HepG2 (cell line): ENCODE results near the gene ARPP19. TPM values are rescaled to one million over a fixed set of nuclear protein-coding genes. Genes with fewer than 3 reads are reported as not detected.
A peak's percentile ranks its signal among the peaks of the same experiment; 100 is the strongest.

Experiments
- ATAC-seq: fragments of 200-7000 bp; cut with Tn5 transposase; 3 replicates; pipeline ENCODE4 v1.9.1; 2020; ENCODE audit warnings: mild to moderate bottlenecking, moderate library complexity
- BruUV-seq: library from RNA; stranded (reverse); fragments of 400-500 nt; replicated peaks from 2 replicates; lab custom pipeline; 2021; lab: Mats Ljungman, UMichigan
- CTCF ChIA-PET: fragments of 300-600 bp; formaldehyde crosslinking; extraction: SDS; loops from one replicate; lab custom pipeline; 2021; ENCODE audit warnings: low total read pairs, inconsistent platforms, low intra/inter-chr PET ratio; lab: Yijun Ruan, JAX
- POLR2A ChIA-PET: fragments of 350-600 bp; sonication (Branson Sonifier 250); formaldehyde crosslinking; loops from one replicate; lab custom pipeline; 2020; ENCODE audit warnings: antibody characterized with exemption, inconsistent platforms; lab: Yijun Ruan, JAX
- DNase-seq: peaks from one replicate; pipeline ENCODE4 v3.0.0-alpha.2; 2015; ENCODE audit warnings: low spot score
- FAIRE-seq: peaks from 3 replicates; lab custom pipeline; 2011; peaks lifted over from hg19 to GRCh38; lab: Jason Lieb, UNC
- H2AFZ ChIP-seq: one replicate; pipeline ENCODE4 v1.6.1; 2011; ENCODE audit warnings: low read length, inconsistent platforms
- H3K27ac ChIP-seq: fragments of 300-600 bp; 3 replicates; pipeline ENCODE4 v1.8.0; 2011; ENCODE audit warnings: mixed run types, mild to moderate bottlenecking, mixed read lengths, low read length, inconsistent platforms; ENCODE audit not compliant: insufficient read depth; ENCODE audit errors: extremely low read length
- H3K27me3 ChIP-seq, 2 experiments: fragments of 200-600 bp in 1 of 2; 2 replicates in 1 of 2; 3 replicates in 1 of 2; pipeline versions ENCODE4 v1.6.0 to v1.8.0; 2011; ENCODE audit warnings: low read length in 2 of 2, mild to moderate bottlenecking in 2 of 2, moderate library complexity in 2 of 2, inconsistent platforms in 1 of 2; ENCODE audit not compliant: insufficient read depth in 2 of 2, control insufficient read depth in 1 of 2
- H3K36me3 ChIP-seq, 2 experiments: fragments of 200-600 bp in 1 of 2; replicated peaks in 1 of 2; 2 replicates in 1 of 2; 3 replicates in 1 of 2; pipeline versions ENCODE4 v1.5.1 to v1.8.0; 2011; ENCODE audit warnings: low read length in 2 of 2, inconsistent platforms in 1 of 2; ENCODE audit not compliant: insufficient read depth in 2 of 2, control insufficient read depth in 1 of 2
- H3K4me1 ChIP-seq: 2 replicates; pipeline ENCODE4 v1.5.1; 2012; ENCODE audit warnings: low read length, inconsistent platforms; ENCODE audit not compliant: insufficient read depth
- H3K4me2 ChIP-seq: 2 replicates; pipeline ENCODE4 v1.6.0; 2011; ENCODE audit warnings: low read depth, low read length, inconsistent platforms
- H3K4me3 ChIP-seq, 3 experiments: fragments of 200-600 bp in 1 of 3; sonication (generic), shearing (Covaris generic) in 1 of 3; replicated peaks in 1 of 3; 2 replicates each; pipeline ENCODE4 v1.5.1; 2011 to 2016; ENCODE audit warnings: low read length in 3 of 3, inconsistent platforms in 2 of 3, low read depth in 2 of 3, mild to moderate bottlenecking in 2 of 3, control low read depth in 1 of 3, mixed read lengths in 1 of 3; ENCODE audit not compliant: insufficient read depth in 1 of 3
- H3K79me2 ChIP-seq: one replicate; pipeline ENCODE4 v1.6.1; 2011; ENCODE audit warnings: low read length, inconsistent platforms; ENCODE audit not compliant: insufficient read depth
- H3K9ac ChIP-seq: 2 replicates; pipeline ENCODE4 v1.6.0; 2011; ENCODE audit warnings: mild to moderate bottlenecking, low read depth, low read length, inconsistent platforms; ENCODE audit not compliant: insufficient read depth
- H3K9me3 ChIP-seq: 2 replicates; pipeline ENCODE4 v1.5.1; 2012; ENCODE audit warnings: mild to moderate bottlenecking, low read length
- H4K20me1 ChIP-seq: 2 replicates; pipeline ENCODE4 v1.6.0; 2011; ENCODE audit warnings: inconsistent platforms, mild to moderate bottlenecking, low read length, moderate library complexity; ENCODE audit not compliant: insufficient read depth
- ETS1 ChIP-seq: sonication (generic); formaldehyde crosslinking; IDR thresholded peaks from 2 replicates; pipeline ENCODE4 v1.4.0; 2020; ENCODE audit warnings: missing genetic modification reagents
- KDM3A ChIP-seq: IDR thresholded peaks from 2 replicates; pipeline ENCODE4 v1.6.1; 2018; ENCODE audit warnings: low read depth, missing compliant biosample characterization
- KLF11 ChIP-seq: IDR thresholded peaks from 2 replicates; pipeline ENCODE4 v1.6.1; 2016; ENCODE audit warnings: missing compliant biosample characterization
- PRDM4 ChIP-seq: sonication (generic); formaldehyde crosslinking; IDR thresholded peaks from 2 replicates; pipeline ENCODE4 v1.9.0; 2021; ENCODE audit warnings: missing genetic modification reagents, borderline replicate concordance
- RXRB ChIP-seq: IDR thresholded peaks from 2 replicates; pipeline ENCODE4 v1.6.1; 2016; ENCODE audit warnings: borderline replicate concordance, missing genetic modification reagents, missing compliant biosample characterization
- SALL1 ChIP-seq: sonication (generic); formaldehyde crosslinking; IDR thresholded peaks from 2 replicates; pipeline ENCODE4 v1.8.0; 2022; ENCODE audit warnings: mild to moderate bottlenecking, missing genetic modification reagents
- SKI ChIP-seq: fragments of 450-650 bp; IDR thresholded peaks from one replicate; pipeline ENCODE4 v1.6.1; 2018; ENCODE audit warnings: mild to moderate bottlenecking; ENCODE audit not compliant: partially characterized antibody
- ZFY ChIP-seq: sonication (generic); formaldehyde crosslinking; IDR thresholded peaks from 2 replicates; pipeline ENCODE4 v1.4.0; 2020; ENCODE audit warnings: missing genetic modification reagents
- ZNF17 ChIP-seq: sonication (generic); formaldehyde crosslinking; IDR thresholded peaks from 2 replicates; pipeline ENCODE4 v1.5.0; 2020; ENCODE audit warnings: mild to moderate bottlenecking, missing genetic modification reagents
- ZNF224 ChIP-seq: sonication (generic); formaldehyde crosslinking; IDR thresholded peaks from 2 replicates; pipeline ENCODE4 v1.5.0; 2020; ENCODE audit warnings: mild to moderate bottlenecking, missing genetic modification reagents
- ZNF430 ChIP-seq: sonication (generic); formaldehyde crosslinking; IDR thresholded peaks from 2 replicates; pipeline ENCODE4 v1.9.0; 2021; ENCODE audit warnings: mild to moderate bottlenecking, missing genetic modification reagents
- ZNF670 ChIP-seq: sonication (generic); formaldehyde crosslinking; IDR thresholded peaks from 2 replicates; pipeline ENCODE4 v1.8.0; 2022; ENCODE audit warnings: mild to moderate bottlenecking, missing genetic modification reagents, borderline replicate concordance
- ZNF776 ChIP-seq: sonication (generic); formaldehyde crosslinking; IDR thresholded peaks from 2 replicates; pipeline ENCODE4 v1.4.0; 2020; ENCODE audit warnings: mild to moderate bottlenecking, missing genetic modification reagents
- ZNF850 ChIP-seq: sonication (generic); formaldehyde crosslinking; conservative IDR thresholded peaks from 2 replicates; pipeline ENCODE4 v1.9.0; 2021; ENCODE audit warnings: mild to moderate bottlenecking, missing genetic modification reagents
- WGBS: methylation state at CpG from one replicate; pipeline ENCODE4 v1.1.6; 2017; ENCODE audit warnings: low lambda C conversion rate; 5-methylcytosine and 5-hydroxymethylcytosine counted together
- in situ Hi-C: cut with HindIII; loops from 2 replicates; pipeline ENCODE4 v1.10.0; 2017; ENCODE audit warnings: low pct_unique_long_range_greater_than_20kb; ENCODE audit not compliant: extremely low pct_ligation_motif_present
- intact Hi-C: fragments of 100-400 bp; cut with micrococcal nuclease; formaldehyde crosslinking; loops from one replicate; pipeline ENCODE4 v1.10.0; 2022; ENCODE audit not compliant: unreplicated experiment
- polyA plus RNA-seq, 8 experiments: library from polyadenylated mRNA; depleted of rRNA in 3 of 8; stranded (reverse) in 7 of 8; unstranded in 1 of 8; fragments of >200 nt; fragmentation: Illumina TruSeq in 4 of 8; extraction: Trizol in 4 of 8; gene quantifications; 2 replicates each; pipeline versions ENCODE4 v1.2.1 to v1.2.3, GENCODE V29; 2011 to 2016; ENCODE audit warnings: low read depth in 4 of 8, missing spikeins in 1 of 8, mixed read lengths in 1 of 8; ENCODE audit not compliant: insufficient read depth in 1 of 8
- total RNA-seq, 5 experiments: library from RNA; depleted of rRNA; stranded (reverse); fragments of >200 nt; fragmentation: Illumina TruSeq; extraction: Trizol; gene quantifications; 2 replicates each; pipeline ENCODE4 v1.2.3, GENCODE V29; 2016; ENCODE audit warnings: low read depth in 1 of 5
- TF ChIP-seq, protein P1 (sequence below): IDR thresholded peaks from 2 replicates; pipeline ENCODE4 v1.4.0; 2020; ENCODE audit warnings: mild to moderate bottlenecking, missing genetic modification reagents
- TF ChIP-seq, protein P2 (sequence below): sonication (generic); formaldehyde crosslinking; IDR thresholded peaks from 2 replicates; pipeline ENCODE4 v1.5.0; 2020; ENCODE audit warnings: mild to moderate bottlenecking, missing genetic modification reagents

ARPP19 gene
- total and polyA plus RNA-seq, 2 of the 13 experiments (the other 11 are each of a cell fraction or from before 2014, with no cell fraction given): 70.8 to 123 TPM

GRCh38 chr15:52537459-52537858 is 31.4 kb downstream of the ARPP19 start:
- H3K27ac ChIP-seq: no peak overlapping the region
- DNase-seq (no peak), FAIRE-seq (no peak), ATAC-seq (peak; percentile 76)
- ChIA-PET POLR2A (no interaction called here), CTCF (no interaction called here)
- H3K4me1 ChIP-seq: 0 out of 2 replicates have a peak, but pooled peaks cover 10% of the 10 kb centered on the region
- peak overlapping the region; percentile 25 for H3K4me2 ChIP-seq
- in situ Hi-C loops: no loop called here
- peaks cover 12% of the 10 kb centered on the region for H3K9me3 ChIP-seq
- 14% methylated on average over 8 of the region's 8 CpGs for WGBS
- H3K79me2 ChIP-seq: no peaks in the 10 kb centered on the region
- H3K9ac ChIP-seq: no peak overlapping the region
- no peak overlapping the region for H3K4me3 ChIP-seq
- H3K27me3 ChIP-seq: no peaks in the 10 kb centered on the region; a peak in 1 of 5 replicates
- intact Hi-C loops: no loop called here
- H3K36me3 ChIP-seq: no peaks in the 10 kb centered on the region
- no peak overlapping the region for H2AFZ ChIP-seq
- no TSS peak for BruUV-seq
- H4K20me1 ChIP-seq: no peaks in the 10 kb centered on the region
- TF ChIP-seq, protein P1, sequence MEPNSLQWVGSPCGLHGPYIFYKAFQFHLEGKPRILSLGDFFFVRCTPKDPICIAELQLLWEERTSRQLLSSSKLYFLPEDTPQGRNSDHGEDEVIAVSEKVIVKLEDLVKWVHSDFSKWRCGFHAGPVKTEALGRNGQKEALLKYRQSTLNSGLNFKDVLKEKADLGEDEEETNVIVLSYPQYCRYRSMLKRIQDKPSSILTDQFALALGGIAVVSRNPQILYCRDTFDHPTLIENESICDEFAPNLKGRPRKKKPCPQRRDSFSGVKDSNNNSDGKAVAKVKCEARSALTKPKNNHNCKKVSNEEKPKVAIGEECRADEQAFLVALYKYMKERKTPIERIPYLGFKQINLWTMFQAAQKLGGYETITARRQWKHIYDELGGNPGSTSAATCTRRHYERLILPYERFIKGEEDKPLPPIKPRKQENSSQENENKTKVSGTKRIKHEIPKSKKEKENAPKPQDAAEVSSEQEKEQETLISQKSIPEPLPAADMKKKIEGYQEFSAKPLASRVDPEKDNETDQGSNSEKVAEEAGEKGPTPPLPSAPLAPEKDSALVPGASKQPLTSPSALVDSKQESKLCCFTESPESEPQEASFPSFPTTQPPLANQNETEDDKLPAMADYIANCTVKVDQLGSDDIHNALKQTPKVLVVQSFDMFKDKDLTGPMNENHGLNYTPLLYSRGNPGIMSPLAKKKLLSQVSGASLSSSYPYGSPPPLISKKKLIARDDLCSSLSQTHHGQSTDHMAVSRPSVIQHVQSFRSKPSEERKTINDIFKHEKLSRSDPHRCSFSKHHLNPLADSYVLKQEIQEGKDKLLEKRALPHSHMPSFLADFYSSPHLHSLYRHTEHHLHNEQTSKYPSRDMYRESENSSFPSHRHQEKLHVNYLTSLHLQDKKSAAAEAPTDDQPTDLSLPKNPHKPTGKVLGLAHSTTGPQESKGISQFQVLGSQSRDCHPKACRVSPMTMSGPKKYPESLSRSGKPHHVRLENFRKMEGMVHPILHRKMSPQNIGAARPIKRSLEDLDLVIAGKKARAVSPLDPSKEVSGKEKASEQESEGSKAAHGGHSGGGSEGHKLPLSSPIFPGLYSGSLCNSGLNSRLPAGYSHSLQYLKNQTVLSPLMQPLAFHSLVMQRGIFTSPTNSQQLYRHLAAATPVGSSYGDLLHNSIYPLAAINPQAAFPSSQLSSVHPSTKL (CRISPR knock-in tag): peak; percentile 20; the same call in 1 of the 2 replicates
- no peak for TF ChIP-seq ZNF670 (CRISPR knock-in tag)
- TF ChIP-seq ZNF430 (CRISPR knock-in tag): no peak
- TF ChIP-seq ZNF224: 0 out of 2 replicates have a peak, but pooled peaks have one; percentile 46
- TF ChIP-seq ETS1 (CRISPR knock-in tag): no peak
- TF ChIP-seq ZNF17 (CRISPR knock-in tag): no peak
- peak; percentile 34 for TF ChIP-seq SKI
- no peak for TF ChIP-seq PRDM4 (CRISPR knock-in tag)
- TF ChIP-seq, protein P2, sequence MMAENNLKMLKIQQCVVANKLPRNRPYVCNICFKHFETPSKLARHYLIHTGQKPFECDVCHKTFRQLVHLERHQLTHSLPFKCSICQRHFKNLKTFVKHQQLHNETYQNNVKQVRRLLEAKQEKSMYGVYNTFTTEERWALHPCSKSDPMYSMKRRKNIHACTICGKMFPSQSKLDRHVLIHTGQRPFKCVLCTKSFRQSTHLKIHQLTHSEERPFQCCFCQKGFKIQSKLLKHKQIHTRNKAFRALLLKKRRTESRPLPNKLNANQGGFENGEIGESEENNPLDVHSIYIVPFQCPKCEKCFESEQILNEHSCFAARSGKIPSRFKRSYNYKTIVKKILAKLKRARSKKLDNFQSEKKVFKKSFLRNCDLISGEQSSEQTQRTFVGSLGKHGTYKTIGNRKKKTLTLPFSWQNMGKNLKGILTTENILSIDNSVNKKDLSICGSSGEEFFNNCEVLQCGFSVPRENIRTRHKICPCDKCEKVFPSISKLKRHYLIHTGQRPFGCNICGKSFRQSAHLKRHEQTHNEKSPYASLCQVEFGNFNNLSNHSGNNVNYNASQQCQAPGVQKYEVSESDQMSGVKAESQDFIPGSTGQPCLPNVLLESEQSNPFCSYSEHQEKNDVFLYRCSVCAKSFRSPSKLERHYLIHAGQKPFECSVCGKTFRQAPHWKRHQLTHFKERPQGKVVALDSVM (CRISPR knock-in tag): peak; percentile 93
- no peak for TF ChIP-seq KDM3A
- peak; percentile 43; the same call in 1 of the 2 replicates for TF ChIP-seq SALL1
- TF ChIP-seq KLF11 (CRISPR knock-in tag): no peak
- TF ChIP-seq RXRB (CRISPR knock-in tag): no peak
- TF ChIP-seq ZFY: no peak
- TF ChIP-seq ZNF850 (CRISPR knock-in tag): no peak
- TF ChIP-seq ZNF776 (CRISPR knock-in tag): no peak
